Activated CD8-positive, alpha-beta memory T cell treated with anti-CD3 and anti-CD28 coated beads for 36 hours (primary cell): Measurements from ENCODE around the gene PFN3. TPM values are rescaled to one million over a fixed set of nuclear protein-coding genes. Genes with fewer than 3 reads are reported as not detected.

Source experiments
- CTCF ChIA-PET: fragments of 350-600 bp; sonication (Branson Sonifier 250); formaldehyde crosslinking; loops from one replicate; lab custom pipeline; 2021; ENCODE audit warnings: antibody characterized with exemption; lab: Charles Lee
- POLR2A ChIA-PET: fragments of 350-600 bp; sonication (Branson Sonifier 250); formaldehyde crosslinking; loops from one replicate; lab custom pipeline; 2021; ENCODE audit warnings: antibody characterized with exemption; lab: Charles Lee
- total RNA-seq, 2 experiments: library from RNA; stranded (reverse); gene quantifications; one replicate each; pipeline ENCODE4 v1.2.3, GENCODE V29; 2021

Gene PFN3
- total RNA-seq, result not detected

GRCh38 chr5:177399997-177400868 is at the start of gene PFN3:
PFN3 (minus strand) TSS chr5:177400661; CDS start chr5:177400576, 85 bp downstream.
- ChIA-PET POLR2A (no interaction called here), CTCF (interaction anchor here (5.5 to 7.9 kb wide), 3 partner anchors 10 to 48 kb away, joined by 122 to 312 read pairs (median 145); partner anchors contain the start of genes GRK6 and PRR7)

DNA sequence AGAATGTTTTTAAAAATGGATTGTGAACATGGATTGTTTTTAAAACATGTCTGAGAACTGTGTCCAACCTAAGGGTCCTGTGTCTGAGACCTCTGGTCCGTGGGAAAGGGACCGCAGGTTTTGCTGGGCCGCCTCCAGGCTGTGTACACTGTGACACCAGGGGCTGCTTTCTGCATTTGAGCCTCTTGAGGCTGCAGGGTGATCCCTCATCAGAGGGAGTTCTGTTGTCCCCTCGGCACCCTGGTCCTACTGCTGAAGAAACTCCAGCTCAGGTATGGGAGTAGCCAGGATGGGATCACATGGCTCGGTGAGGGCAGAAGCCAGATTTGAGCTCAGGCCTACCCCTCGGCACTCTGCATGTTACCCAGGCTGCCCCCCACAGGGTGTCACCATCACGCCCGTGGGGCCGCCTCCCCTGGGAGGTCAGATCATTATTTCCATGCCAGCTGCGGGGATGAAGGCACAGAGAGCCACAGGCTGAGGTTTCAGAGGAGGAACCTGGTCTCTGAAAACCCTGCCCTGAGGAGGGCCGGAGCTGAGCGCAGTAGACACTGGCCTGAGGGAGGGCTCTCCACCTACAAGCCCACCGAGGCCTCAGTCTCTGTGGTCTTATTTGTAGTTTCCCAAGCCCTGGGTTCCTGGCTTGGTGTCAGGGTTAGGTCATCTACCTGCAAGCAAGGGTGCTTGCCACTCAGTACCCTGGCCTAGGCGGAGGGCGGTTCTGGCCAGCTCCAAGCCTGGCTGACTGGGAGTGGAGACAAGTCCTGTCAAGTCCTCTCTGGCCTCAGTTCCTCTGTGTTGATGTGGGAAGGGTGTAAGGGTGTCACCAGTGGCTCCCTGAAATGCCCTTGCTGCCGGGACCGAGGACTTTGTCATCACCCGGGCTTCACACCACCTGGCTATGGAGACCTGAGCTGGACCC is 48.9 kb upstream of the PFN3 start:
- ChIA-PET POLR2A (interaction anchor here (1.1 to 13.1 kb wide), 4 partner anchors 19 to 46 kb away, joined by 4 to 226 read pairs (median 10); partner anchors contain the start of gene GRK6), CTCF (interaction anchor here (1.0 to 22.6 kb wide), 7 partner anchors 19 to 148 kb away, joined by 3 to 312 read pairs (median 8); partner anchors contain the start of gene PFN3)

- ChIA-PET CTCF (interaction anchor here (0.6 to 22.6 kb wide), 8 partner anchors 14 to 147 kb away, joined by 3 to 312 read pairs (median 6); partner anchors contain the start of gene PFN3), POLR2A (interaction anchor here (1.1 to 13.1 kb wide), 4 partner anchors 18 to 58 kb away, joined by 3 to 226 read pairs (median 16); partner anchors contain the start of gene GRK6)
Observed at GRCh38 chr5:177448244-177448950, 47.9 kb upstream of the PFN3 start.

- ChIA-PET POLR2A (interaction anchor here (1.1 to 13.1 kb wide), 5 partner anchors 7 to 57 kb away, joined by 3 to 226 read pairs (median 16); partner anchors contain the start of gene GRK6), CTCF (interaction anchor here (0.6 to 22.6 kb wide), 9 partner anchors 14 to 146 kb away, joined by 3 to 312 read pairs (median 6); partner anchors contain the start of gene PFN3)
Observed at GRCh38 chr5:177447611-177448243, 47.3 kb upstream of the PFN3 start.

GRCh38 chr5:177447066-177447610 is 46.7 kb upstream of the PFN3 start:
- ChIA-PET POLR2A (interaction anchor here (1.1 to 13.1 kb wide), 7 partner anchors 8 to 68 kb away, joined by 3 to 226 read pairs (median 15); partner anchors contain the start of gene GRK6), CTCF (interaction anchor here (0.6 to 22.6 kb wide), 7 partner anchors 13 to 138 kb away, joined by 3 to 312 read pairs (median 7); partner anchors contain the start of gene PFN3)

- CTCF ChIA-PET, result interaction anchor here (0.7 to 22.6 kb wide), 10 partner anchors 8 to 137 kb away, joined by 3 to 312 read pairs (median 6); partner anchors contain the start of gene PFN3
Observed at GRCh38 chr5:177446200-177447065, 46.0 kb upstream of the PFN3 start, which contains the start of gene PRR7. PRR7 (plus strand) TSS chr5:177446814; CDS start chr5:177455068, 8,254 bp downstream.

GRCh38 chr5:177445917-177446199 is 45.4 kb upstream of the PFN3 start:
- ChIA-PET CTCF (interaction anchor here (0.7 to 22.6 kb wide), 8 partner anchors 9 to 137 kb away, joined by 3 to 312 read pairs (median 18); partner anchors contain the start of gene PFN3), POLR2A (interaction anchor here (0.7 to 13.1 kb wide), 9 partner anchors 9 to 472 kb away, joined by 3 to 226 read pairs (median 5); partner anchors contain the start of gene GRK6)

More at GRCh38 chr5:177446200-177447065, 46.0 kb upstream of the PFN3 start, which contains the start of gene PRR7:
- POLR2A ChIA-PET, result interaction anchor here (0.7 to 13.1 kb wide), 10 partner anchors 8 to 473 kb away, joined by 3 to 226 read pairs (median 10); partner anchors contain the start of gene GRK6

DNA sequence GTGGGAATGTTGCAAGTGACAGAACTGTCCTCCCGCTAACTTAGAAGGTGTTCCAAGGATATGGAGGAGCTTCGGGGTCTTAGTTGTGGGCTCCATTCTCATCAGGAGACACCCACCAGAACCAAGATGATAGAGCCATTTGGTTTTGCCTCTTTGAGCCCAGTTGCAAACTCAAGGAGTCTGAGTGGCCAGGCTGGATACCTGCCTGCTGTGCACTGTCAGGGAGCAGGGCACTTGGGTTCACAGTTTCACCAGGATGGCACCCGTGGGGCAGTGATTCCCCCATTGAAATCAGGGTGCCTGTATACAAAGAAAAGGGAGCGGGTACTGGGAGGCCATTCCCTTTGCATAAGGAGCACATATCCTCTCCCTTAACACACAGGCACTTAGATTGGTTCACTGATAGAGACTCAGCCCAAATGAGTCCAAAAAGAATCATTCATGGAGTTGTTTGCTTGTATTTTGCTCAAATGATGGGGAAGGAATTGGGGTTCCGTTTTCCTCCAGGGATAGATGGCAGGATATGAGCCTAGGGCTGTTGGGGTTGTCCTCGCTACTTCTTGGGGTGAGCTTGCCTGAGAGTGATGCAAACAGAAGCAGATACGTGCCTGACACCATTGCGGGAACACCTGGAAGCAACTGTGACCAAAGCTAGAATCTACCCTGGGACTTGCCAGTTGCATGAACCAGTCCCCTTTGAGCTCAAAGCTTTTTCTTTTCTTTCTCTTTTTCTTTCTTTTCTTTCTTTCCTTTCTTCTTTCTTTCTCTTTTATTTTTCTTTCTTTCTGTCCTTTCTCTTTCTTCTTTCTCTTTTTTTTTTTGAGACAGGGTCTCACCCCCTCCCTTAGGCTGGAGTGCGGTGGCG is 44.8 kb upstream of the PFN3 start:
- ChIA-PET CTCF (interaction anchor here (0.6 to 22.6 kb wide), 8 partner anchors 9 to 136 kb away, joined by 3 to 312 read pairs (median 18); partner anchors contain the start of gene PFN3), POLR2A (interaction anchor here (0.6 to 13.1 kb wide), 10 partner anchors 10 to 472 kb away, joined by 3 to 226 read pairs (median 6); partner anchors contain the start of gene GRK6)

- POLR2A ChIA-PET, result interaction anchor here (0.6 to 13.1 kb wide), 6 partner anchors 11 to 257 kb away, joined by 3 to 226 read pairs (median 11); partner anchors contain the start of gene GRK6
- CTCF ChIA-PET, result interaction anchor here (0.6 to 22.6 kb wide), 5 partner anchors 10 to 118 kb away, joined by 3 to 312 read pairs (median 33); partner anchors contain the start of gene PFN3
Observed at GRCh38 chr5:177444106-177445051, 43.9 kb upstream of the PFN3 start.

GRCh38 chr5:177443144-177443983 is 42.9 kb upstream of the PFN3 start:
- ChIA-PET POLR2A (interaction anchor here (0.6 to 13.1 kb wide), 3 partner anchors 12 to 40 kb away, joined by 4 to 226 read pairs (median 4); partner anchors contain the start of gene GRK6), CTCF (interaction anchor here (3.9 to 22.6 kb wide), 4 partner anchors 10 to 53 kb away, joined by 31 to 312 read pairs (median 118); partner anchors contain the start of gene PFN3)

DNA sequence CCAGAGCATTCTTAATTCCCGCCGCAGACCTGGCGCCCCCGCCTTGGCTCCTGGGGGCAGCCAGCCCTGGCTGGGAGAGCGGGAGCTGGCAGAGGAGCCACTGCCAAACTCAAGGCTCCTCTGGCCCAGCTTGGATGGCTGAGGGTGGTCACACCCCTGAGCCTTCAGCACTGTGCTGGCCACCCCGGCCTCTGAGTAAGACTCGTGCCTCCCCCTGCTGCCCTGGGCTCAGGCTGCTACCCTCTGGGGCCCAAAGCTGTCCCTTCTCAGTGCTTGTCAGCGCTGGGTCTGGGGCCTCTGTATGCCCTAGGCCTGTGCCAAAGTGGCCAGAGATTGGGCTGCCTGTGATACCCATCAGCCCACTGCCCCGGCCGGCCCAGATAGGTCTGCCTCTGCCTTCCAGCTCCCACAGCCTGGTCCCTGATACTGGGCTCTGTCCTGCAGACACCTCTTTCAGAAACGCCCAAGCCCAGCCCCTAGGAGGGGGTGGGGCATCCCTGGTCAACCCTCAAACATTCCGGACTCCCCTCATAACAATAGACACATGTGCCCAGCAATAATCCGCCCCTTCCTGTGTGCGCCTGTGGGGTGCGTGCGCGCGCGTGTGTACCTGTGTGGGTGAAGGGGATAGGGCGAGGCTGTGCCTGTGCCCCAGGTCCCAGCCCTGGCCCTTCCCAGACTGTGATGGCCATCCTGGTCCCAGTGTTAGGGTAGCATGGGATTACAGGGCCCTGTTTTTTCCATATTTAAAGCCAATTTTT is 41.8 kb upstream of the PFN3 start:
- CTCF ChIA-PET, result interaction anchor here (0.6 to 22.6 kb wide), 7 partner anchors 8 to 51 kb away, joined by 3 to 312 read pairs (median 31); partner anchors contain the start of gene PFN3
- POLR2A ChIA-PET, result interaction anchor here (1.7 to 13.1 kb wide), 2 partner anchors 12 to 31 kb away, joined by 4 to 226 read pairs; partner anchors contain the start of gene GRK6
